ENCODE results near the gene SORL1-AS1.

The SORL1-AS1 gene

DNA sequence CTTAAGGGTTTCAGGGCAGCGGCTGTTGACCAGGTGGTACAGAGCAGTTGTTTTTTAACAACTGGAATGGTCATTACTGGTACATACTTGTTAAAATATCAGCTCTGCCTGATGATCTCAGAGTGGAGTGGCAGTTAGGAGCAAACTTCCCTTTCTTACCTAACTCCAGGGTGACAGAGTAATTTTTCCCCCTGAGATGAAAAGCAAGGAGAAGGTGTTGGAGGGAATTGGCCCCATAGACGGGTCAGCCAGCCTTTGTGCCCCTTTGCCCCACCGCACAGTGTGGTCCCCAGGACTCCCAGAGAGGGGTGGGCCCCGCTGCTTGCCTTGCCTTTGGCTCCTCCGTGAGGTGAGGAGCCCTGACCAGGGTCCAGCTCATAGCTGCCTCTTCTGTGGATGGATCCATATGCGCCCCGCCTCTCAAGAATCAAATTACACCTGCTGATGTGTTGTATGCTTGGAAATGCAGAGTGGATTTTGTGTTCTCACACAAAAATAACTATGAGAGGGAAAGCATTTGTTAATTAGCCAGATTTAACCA is 27.0 kb upstream of the SORL1-AS1 start:
- Histone ChIP-seq H3K9me3 (no peaks in the 10 kb centered on the region), H3K27me3 (no peaks in the 10 kb centered on the region), H3K36me3 (no peaks in the 10 kb centered on the region), H3K27ac (no peak overlapping the region), H3K4me3 (no peak overlapping the region), H3K4me1 (no peaks in the 10 kb centered on the region)
- no peak for DNase-seq
- intact Hi-C loops (cut with DNase I; ENCODE audit: low total_unique reads), result no loop called here
- TF ChIP-seq, protein P1, sequence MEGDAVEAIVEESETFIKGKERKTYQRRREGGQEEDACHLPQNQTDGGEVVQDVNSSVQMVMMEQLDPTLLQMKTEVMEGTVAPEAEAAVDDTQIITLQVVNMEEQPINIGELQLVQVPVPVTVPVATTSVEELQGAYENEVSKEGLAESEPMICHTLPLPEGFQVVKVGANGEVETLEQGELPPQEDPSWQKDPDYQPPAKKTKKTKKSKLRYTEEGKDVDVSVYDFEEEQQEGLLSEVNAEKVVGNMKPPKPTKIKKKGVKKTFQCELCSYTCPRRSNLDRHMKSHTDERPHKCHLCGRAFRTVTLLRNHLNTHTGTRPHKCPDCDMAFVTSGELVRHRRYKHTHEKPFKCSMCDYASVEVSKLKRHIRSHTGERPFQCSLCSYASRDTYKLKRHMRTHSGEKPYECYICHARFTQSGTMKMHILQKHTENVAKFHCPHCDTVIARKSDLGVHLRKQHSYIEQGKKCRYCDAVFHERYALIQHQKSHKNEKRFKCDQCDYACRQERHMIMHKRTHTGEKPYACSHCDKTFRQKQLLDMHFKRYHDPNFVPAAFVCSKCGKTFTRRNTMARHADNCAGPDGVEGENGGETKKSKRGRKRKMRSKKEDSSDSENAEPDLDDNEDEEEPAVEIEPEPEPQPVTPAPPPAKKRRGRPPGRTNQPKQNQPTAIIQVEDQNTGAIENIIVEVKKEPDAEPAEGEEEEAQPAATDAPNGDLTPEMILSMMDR (IDR thresholded peaks at IDR 0.05), result no peak
- TF ChIP-seq POLR2A (IDR thresholded peaks at IDR 0.05), result no peak

GRCh38 chr11:121478895-121479697 is 26.3 kb upstream of the SORL1-AS1 start:
- Histone ChIP-seq H3K27me3 (no peaks in the 10 kb centered on the region), H3K27ac (no peak overlapping the region), H3K4me3 (no peak overlapping the region), H3K9me3 (no peaks in the 10 kb centered on the region), H3K36me3 (no peaks in the 10 kb centered on the region), H3K4me1 (no peaks in the 10 kb centered on the region)
- intact Hi-C loops (cut with DNase I; ENCODE audit: low total_unique reads), result no loop called here
- DNase-seq, result no peak
- TF ChIP-seq, protein P1 (IDR thresholded peaks at IDR 0.05), result no peak
- no peak for TF ChIP-seq POLR2A (IDR thresholded peaks at IDR 0.05)

GRCh38 chr11:121478226-121478894 is 25.6 kb upstream of the SORL1-AS1 start:
- H3K4me3 ChIP-seq, result no peak overlapping the region
- no peaks in the 10 kb centered on the region for H3K27me3 ChIP-seq
- TF ChIP-seq POLR2A (IDR thresholded peaks at IDR 0.05), result no peak
- TF ChIP-seq, protein P1 (IDR thresholded peaks at IDR 0.05), result no peak
- H3K9me3 ChIP-seq, result no peaks in the 10 kb centered on the region
- H3K36me3 ChIP-seq, result no peaks in the 10 kb centered on the region
- H3K4me1 ChIP-seq, result no peaks in the 10 kb centered on the region
- intact Hi-C loops (cut with DNase I; ENCODE audit: low total_unique reads), result no loop called here
- no peak overlapping the region for H3K27ac ChIP-seq
- DNase-seq, result no peak

GRCh38 chr11:121476379-121477032 is 23.7 kb upstream of the SORL1-AS1 start:
- H3K9me3 ChIP-seq, result no peaks in the 10 kb centered on the region
- no peak for DNase-seq
- no peak overlapping the region for H3K4me3 ChIP-seq
- H3K27me3 ChIP-seq, result no peaks in the 10 kb centered on the region
- intact Hi-C loops (cut with DNase I; ENCODE audit: low total_unique reads), result no loop called here
- H3K4me1 ChIP-seq, result no peaks in the 10 kb centered on the region
- no peak overlapping the region for H3K27ac ChIP-seq
- no peak for TF ChIP-seq POLR2A (IDR thresholded peaks at IDR 0.05)
- TF ChIP-seq, protein P1 (IDR thresholded peaks at IDR 0.05), result no peak
- H3K36me3 ChIP-seq, result no peaks in the 10 kb centered on the region

Data from uterus (tissue), 3 donors.